Duodenal mucosa (tissue), 2 donors: Measurements from ENCODE around the gene EIF4G1.
A peak's percentile ranks its signal among the peaks of the same experiment; 100 is the strongest.

Source experiments
- H3K27ac ChIP-seq: one replicate; pipeline ENCODE4 v1.7.0; 2013; ENCODE audit warnings: low read depth, low read length
- H3K27me3 ChIP-seq, 2 donors: one replicate each; pipeline ENCODE4 v1.7.0; 2013; ENCODE audit warnings: low read length in 2 of 2, control low read depth in 1 of 2; ENCODE audit not compliant: insufficient read depth in 2 of 2, control insufficient read depth in 1 of 2
- H3K36me3 ChIP-seq, 2 donors: one replicate each; pipeline ENCODE4 v1.7.0; 2013; ENCODE audit warnings: low read length in 2 of 2, control low read depth in 1 of 2; ENCODE audit not compliant: insufficient read depth in 2 of 2, control insufficient read depth in 1 of 2
- H3K4me1 ChIP-seq, 2 donors: one replicate each; pipeline ENCODE4 v1.7.0; 2013; ENCODE audit warnings: low read length in 2 of 2, control low read depth in 1 of 2; ENCODE audit not compliant: insufficient read depth in 2 of 2, control insufficient read depth in 1 of 2
- H3K4me3 ChIP-seq, 2 donors: one replicate each; pipeline ENCODE4 v1.7.0; 2013; ENCODE audit warnings: low read length in 2 of 2, low read depth in 1 of 2
- H3K9ac ChIP-seq, 2 donors: one replicate each; pipeline ENCODE4 v1.7.0; 2013; ENCODE audit warnings: low read length in 2 of 2, low read depth in 1 of 2
- H3K9me3 ChIP-seq, 2 donors: one replicate each; pipeline ENCODE4 v1.7.0; 2013; ENCODE audit warnings: low read length in 2 of 2, control low read depth in 1 of 2; ENCODE audit not compliant: control insufficient read depth in 1 of 2

Gene EIF4G1

GRCh38 chr3:184350618-184351017 is 36.2 kb downstream of the EIF4G1 start:
- no peaks in the 10 kb centered on the region for H3K9me3 ChIP-seq
- no peaks in the 10 kb centered on the region for H3K27me3 ChIP-seq
- H3K4me1 ChIP-seq: peaks cover 24 to 28% of the 10 kb centered on the region in 2 donors
- H3K27ac ChIP-seq: no peak overlapping the region
- H3K4me3 ChIP-seq: no peak overlapping the region
- H3K9ac ChIP-seq: no peak overlapping the region
- H3K36me3 ChIP-seq: peaks cover 3 to 20% of the 10 kb centered on the region in 2 donors

DNA sequence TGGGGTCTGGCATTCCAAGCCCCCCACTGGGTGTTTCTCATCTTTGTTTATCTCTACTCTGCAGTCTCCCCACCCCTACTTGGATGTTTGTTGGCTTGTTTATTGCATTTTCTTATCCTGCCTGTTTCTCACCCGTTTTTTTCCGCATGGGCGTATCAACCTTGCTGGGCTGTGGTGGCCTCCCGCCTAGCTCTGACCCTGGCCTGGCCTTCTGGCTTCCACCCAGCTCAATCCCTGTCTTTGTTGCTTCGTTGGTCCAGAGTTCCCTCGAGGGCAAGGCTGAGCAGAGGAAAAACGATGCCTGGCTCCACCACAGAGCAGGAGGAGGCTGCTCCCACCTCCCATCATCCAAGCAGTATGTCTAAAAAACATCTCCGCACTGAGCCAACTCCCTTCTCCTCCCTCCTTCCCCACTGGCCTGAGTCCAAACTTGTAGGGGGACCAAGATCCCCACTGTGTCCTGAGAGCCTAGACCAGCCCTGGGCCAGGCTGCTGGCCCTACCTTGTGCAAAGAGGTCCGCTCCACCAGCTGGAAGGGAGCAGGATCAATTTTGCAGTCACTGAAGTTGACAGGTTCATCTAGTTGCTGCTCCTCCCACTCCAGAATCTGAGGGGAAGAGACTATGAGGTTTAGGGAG is 37.2 kb downstream of the EIF4G1 start:
- H3K27me3 ChIP-seq: no peaks in the 10 kb centered on the region
- peak overlapping the region; percentile 8 to 66 for H3K9ac ChIP-seq
- H3K4me1 ChIP-seq: peaks cover 20 to 24% of the 10 kb centered on the region in 2 donors
- H3K4me3 ChIP-seq: peak overlapping the region in 1 of 2 donors; percentile 0
- peak overlapping the region; percentile 64 for H3K27ac ChIP-seq
- peaks cover 3 to 27% of the 10 kb centered on the region in 2 donors for H3K36me3 ChIP-seq
- H3K9me3 ChIP-seq: no peaks in the 10 kb centered on the region

GRCh38 chr3:184352149-184352785 is 37.9 kb downstream of the EIF4G1 start:
- no peaks in the 10 kb centered on the region for H3K27me3 ChIP-seq
- peak overlapping the region; percentile 72 for H3K27ac ChIP-seq
- peak overlapping the region; percentile 25 to 66 for H3K9ac ChIP-seq
- peaks cover 6 to 29% of the 10 kb centered on the region in 2 donors for H3K36me3 ChIP-seq
- peak overlapping the region; percentile 4 to 48 for H3K4me3 ChIP-seq
- peaks cover 20 to 24% of the 10 kb centered on the region in 2 donors for H3K4me1 ChIP-seq
- H3K9me3 ChIP-seq: no peaks in the 10 kb centered on the region

- H3K4me1 ChIP-seq: peaks cover 20 to 24% of the 10 kb centered on the region in 2 donors
- no peaks in the 10 kb centered on the region for H3K27me3 ChIP-seq
- peak overlapping the region in 1 of 2 donors; percentile 66 for H3K9ac ChIP-seq
- H3K4me3 ChIP-seq: peak overlapping the region; percentile 4 to 48
- no peak overlapping the region for H3K27ac ChIP-seq
- H3K9me3 ChIP-seq: no peaks in the 10 kb centered on the region
- peaks cover 6 to 33% of the 10 kb centered on the region in 2 donors for H3K36me3 ChIP-seq
Measured at GRCh38 chr3:184352897-184353545, 38.6 kb downstream of the EIF4G1 start.

DNA sequence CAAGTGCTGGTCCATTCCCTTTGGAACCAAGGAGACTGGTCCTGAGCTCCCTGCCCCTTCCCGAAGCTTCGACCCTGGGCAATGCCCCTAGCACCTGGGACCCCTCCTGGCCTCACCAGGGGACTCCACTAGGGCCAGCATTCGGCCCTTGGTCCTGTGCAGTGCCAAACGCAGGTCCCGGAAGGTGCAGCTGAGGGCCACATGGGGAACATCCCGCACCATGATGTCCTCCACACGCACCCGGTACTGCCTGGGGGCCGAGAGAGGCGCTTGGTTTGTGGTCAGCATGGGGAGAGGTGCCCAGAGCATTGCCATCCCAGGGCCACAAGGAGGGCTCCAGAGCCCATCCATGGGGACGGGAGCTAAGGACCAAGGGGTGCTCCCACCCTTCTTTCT is 39.1 kb downstream of the EIF4G1 start:
- Histone ChIP-seq H3K4me1 (peaks cover 20 to 24% of the 10 kb centered on the region in 2 donors), H3K27ac (no peak overlapping the region), H3K4me3 (no peak overlapping the region), H3K9ac (no peak overlapping the region), H3K9me3 (no peaks in the 10 kb centered on the region), H3K27me3 (no peaks in the 10 kb centered on the region), H3K36me3 (peaks cover 6 to 38% of the 10 kb centered on the region in 2 donors)

DNA sequence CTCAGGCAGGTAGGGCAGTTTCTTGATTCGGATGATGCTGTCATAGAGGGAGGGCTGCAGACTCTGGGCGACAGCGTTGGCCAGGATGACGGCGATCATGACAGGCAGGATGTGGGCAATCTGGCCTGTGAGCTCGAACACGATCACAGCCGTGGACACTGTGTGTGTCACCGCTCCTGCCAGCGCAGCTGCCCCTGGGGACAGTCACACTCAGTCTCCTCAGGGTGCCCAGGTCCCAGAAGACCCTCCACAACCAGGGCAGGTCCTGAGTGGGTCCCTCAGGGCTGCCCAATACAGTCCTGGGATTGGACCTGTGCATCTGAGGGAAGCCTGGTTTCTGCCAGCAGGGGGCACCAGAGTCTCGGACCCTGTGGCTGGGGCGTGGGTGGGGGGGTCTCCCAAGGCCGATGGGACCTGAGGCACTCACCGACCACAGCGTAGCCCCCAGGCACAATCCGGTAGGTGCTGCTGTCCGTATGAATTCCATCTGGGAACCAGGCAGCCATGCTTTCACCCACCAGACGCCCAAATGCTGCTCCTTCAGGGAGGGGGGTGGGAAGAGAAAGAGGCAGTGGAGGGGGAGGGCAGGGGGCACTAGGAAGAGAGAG is 39.8 kb downstream of the EIF4G1 start:
- Histone ChIP-seq H3K9me3 (no peaks in the 10 kb centered on the region), H3K36me3 (peaks cover 6 to 39% of the 10 kb centered on the region in 2 donors), H3K27me3 (no peaks in the 10 kb centered on the region), H3K4me3 (no peak overlapping the region), H3K4me1 (peaks cover 20 to 24% of the 10 kb centered on the region in 2 donors), H3K9ac (no peak overlapping the region), H3K27ac (no peak overlapping the region)

- Histone ChIP-seq H3K4me1 (peaks cover 20 to 28% of the 10 kb centered on the region in 2 donors), H3K27me3 (no peaks in the 10 kb centered on the region), H3K36me3 (peaks cover 6 to 39% of the 10 kb centered on the region in 2 donors), H3K27ac (no peak overlapping the region), H3K9me3 (no peaks in the 10 kb centered on the region), H3K9ac (no peak overlapping the region), H3K4me3 (no peak overlapping the region)
Measured at GRCh38 chr3:184354754-184355153, 40.3 kb downstream of the EIF4G1 start.

DNA sequence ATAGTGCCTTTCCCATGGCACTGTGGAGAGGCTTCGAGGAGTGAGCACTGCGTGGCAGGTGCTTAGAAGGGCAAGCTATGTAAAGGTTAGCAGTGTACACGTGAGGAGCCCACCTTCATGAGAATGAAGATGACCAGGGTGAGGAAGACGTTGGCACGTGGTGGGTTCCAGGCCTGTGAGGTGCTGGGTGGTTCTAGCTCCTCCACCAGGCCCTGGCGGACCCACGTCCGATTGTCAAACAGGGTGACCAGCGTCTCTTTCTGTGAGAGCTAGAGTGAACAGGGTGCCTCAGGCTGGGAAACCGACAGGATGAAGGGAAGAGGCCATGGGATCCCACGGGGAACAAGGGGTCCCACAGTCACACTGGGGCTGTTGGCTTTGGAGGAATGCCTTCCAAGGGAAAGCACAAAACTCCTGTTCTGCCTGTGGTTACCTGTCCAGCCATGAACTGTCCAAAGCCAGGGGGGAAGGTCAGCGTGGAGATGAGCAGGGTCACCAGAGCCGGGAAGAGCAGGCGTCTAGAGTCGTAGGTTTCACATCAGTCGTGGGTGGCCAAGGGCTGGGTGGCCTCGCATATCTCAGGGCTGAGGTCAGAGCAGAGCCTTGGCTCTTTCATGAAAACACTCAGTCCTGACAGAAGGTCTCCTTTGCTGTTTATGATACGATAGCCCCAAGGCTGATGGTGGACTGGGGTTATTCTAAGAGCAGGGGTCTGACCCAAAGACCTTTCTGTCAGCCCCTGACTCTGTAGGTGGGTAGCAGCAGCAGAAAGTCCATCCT is 41.0 kb downstream of the EIF4G1 start:
- no peak overlapping the region for H3K9ac ChIP-seq
- H3K4me1 ChIP-seq: peaks cover 25 to 33% of the 10 kb centered on the region in 2 donors

GRCh38 chr3:184357248-184358123 is 43.1 kb downstream of the EIF4G1 start:
- H3K4me3 ChIP-seq: no peak overlapping the region
- H3K4me1 ChIP-seq: peaks cover 22 to 24% of the 10 kb centered on the region in 2 donors
- H3K36me3 ChIP-seq: peaks cover 6 to 39% of the 10 kb centered on the region in 2 donors
- no peak overlapping the region for H3K27ac ChIP-seq
- H3K27me3 ChIP-seq: no peaks in the 10 kb centered on the region
- H3K9ac ChIP-seq: no peak overlapping the region
- no peaks in the 10 kb centered on the region for H3K9me3 ChIP-seq

More for the DNA sequence above, 41.0 kb downstream of the EIF4G1 start:
- no peaks in the 10 kb centered on the region for H3K9me3 ChIP-seq
- no peak overlapping the region for H3K27ac ChIP-seq
- peaks cover 6 to 39% of the 10 kb centered on the region in 2 donors for H3K36me3 ChIP-seq
- H3K27me3 ChIP-seq: no peaks in the 10 kb centered on the region
- no peak overlapping the region for H3K4me3 ChIP-seq
